Upper lobe of right lung (tissue), 1 donor: ENCODE measurements around the gene KCNJ6. TPM values are rescaled to one million over a fixed set of nuclear protein-coding genes. Genes with fewer than 3 reads are reported as not detected.
"Not testable (repeated sequence)": the region's sequence is repeated elsewhere in the genome, so short reads cannot be mapped to it uniquely, and the experiment has no call there.

ENCODE experiments used
- ATAC-seq: fragments of 200-7000 bp; cut with Tn5 transposase; one replicate; pipeline ENCODE4 v1.9.1; 2020; ENCODE audit warnings: mild to moderate bottlenecking, moderate library complexity
- DNase-seq: peaks from one replicate; pipeline ENCODE4 v3.0.0-alpha.2; 2020
- H3K27ac ChIP-seq: fragments of 200-600 bp; one replicate; pipeline ENCODE4 v1.8.0; 2022
- H3K27me3 ChIP-seq: fragments of 200-600 bp; one replicate; pipeline ENCODE4 v1.8.0; 2022; ENCODE audit warnings: mild to moderate bottlenecking
- H3K36me3 ChIP-seq: fragments of 200-600 bp; one replicate; pipeline ENCODE4 v1.8.0; 2022
- H3K4me1 ChIP-seq: fragments of 200-600 bp; one replicate; pipeline ENCODE4 v1.8.0; 2022
- H3K4me3 ChIP-seq: fragments of 200-600 bp; one replicate; pipeline ENCODE4 v1.8.0; 2022; ENCODE audit warnings: mild to moderate bottlenecking
- H3K9me3 ChIP-seq: fragments of 200-600 bp; one replicate; pipeline ENCODE4 v1.8.0; 2022
- CTCF ChIP-seq: fragments of 200-600 bp; IDR thresholded peaks from one replicate; pipeline ENCODE4 v1.8.0; 2022; ENCODE audit warnings: antibody characterized with exemption
- intact Hi-C: fragments of 100-400 bp; cut with DNase I; formaldehyde crosslinking; loops from one replicate; pipeline ENCODE4 v1.11.0; 2022
- total RNA-seq: library from RNA; stranded (reverse); fragmentation: NEBNext Ultra II Directional; extraction: Animal tissue kit (Norgen Biotek cat#: 25700); gene quantifications from one replicate; pipeline ENCODE4 v1.2.1, GENCODE V29; 2021
- donor health status: DM: no; HTN: yes; CAD: no; lungs with severe emphysema.

Gene KCNJ6
- total RNA-seq, 1 donor from 2014 or later = 0.06 TPM

GRCh38 chr21:37936010-37936785 is 19.9 kb upstream of the KCNJ6 start:
- no peak for ATAC-seq
- no peaks in the 10 kb centered on the region for H3K4me1 ChIP-seq
- no peak overlapping the region for H3K4me3 ChIP-seq
- H3K36me3 ChIP-seq = no peaks in the 10 kb centered on the region
- TF ChIP-seq CTCF = no peak
- no peak for DNase-seq
- H3K27ac ChIP-seq = no peak overlapping the region
- intact Hi-C loops = no loop called here
- H3K27me3 ChIP-seq = no peaks in the 10 kb centered on the region
- no peaks in the 10 kb centered on the region for H3K9me3 ChIP-seq

GRCh38 chr21:37932936-37933335 is 16.7 kb upstream of the KCNJ6 start:
- no peak for TF ChIP-seq CTCF
- no peaks in the 10 kb centered on the region for H3K36me3 ChIP-seq

GRCh38 chr21:37927711-37928110 is 11.5 kb upstream of the KCNJ6 start:
- no peak overlapping the region for H3K27ac ChIP-seq
- intact Hi-C loops = no loop called here
- ATAC-seq (no peak), DNase-seq (no peak)
- H3K27me3 ChIP-seq = no peaks in the 10 kb centered on the region
- no peak overlapping the region for H3K4me3 ChIP-seq
- no peak for TF ChIP-seq CTCF
- H3K9me3 ChIP-seq = no peaks in the 10 kb centered on the region
- no peaks in the 10 kb centered on the region for H3K36me3 ChIP-seq
- H3K4me1 ChIP-seq = no peaks in the 10 kb centered on the region

More at GRCh38 chr21:37932936-37933335, 16.7 kb upstream of the KCNJ6 start:
- no peak for ATAC-seq
- intact Hi-C loops = no loop called here
- Histone ChIP-seq H3K4me3 (no peak overlapping the region), H3K27me3 (no peaks in the 10 kb centered on the region), H3K9me3 (no peaks in the 10 kb centered on the region), H3K27ac (no peak overlapping the region), H3K4me1 (no peaks in the 10 kb centered on the region)
- DNase-seq = no peak

GRCh38 chr21:37921091-37921490 is 4.8 kb upstream of the KCNJ6 start:
- peaks cover 5% of the 10 kb centered on the region for H3K4me1 ChIP-seq
- ATAC-seq (no peak), DNase-seq (no peak)
- H3K36me3 ChIP-seq = no peaks in the 10 kb centered on the region
- no peak overlapping the region for H3K4me3 ChIP-seq
- TF ChIP-seq CTCF = no peak
- intact Hi-C loops = no loop called here
- no peak overlapping the region for H3K27ac ChIP-seq
- H3K9me3 ChIP-seq = no peaks in the 10 kb centered on the region
- H3K27me3 ChIP-seq = peaks cover 37% of the 10 kb centered on the region

DNA sequence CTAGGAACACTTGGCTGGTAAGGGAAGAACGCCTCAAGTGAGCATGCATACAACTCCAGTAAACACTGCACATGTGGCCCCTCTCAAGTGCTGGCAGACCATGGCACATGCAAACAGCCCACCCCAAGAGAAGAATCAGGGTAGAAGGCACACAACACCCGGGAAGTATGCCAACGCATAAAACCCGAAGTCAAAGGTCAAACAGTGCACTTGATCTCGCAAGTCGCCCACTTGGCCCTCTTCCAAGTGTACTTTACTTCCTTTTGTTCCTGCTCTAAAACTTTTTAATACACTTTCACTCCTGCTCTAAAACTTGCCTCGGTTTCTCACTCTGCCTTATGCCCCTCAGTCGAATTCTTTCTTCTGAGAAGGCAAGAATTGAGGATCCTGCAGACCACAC is 4.0 kb upstream of the KCNJ6 start:
- ATAC-seq, H3K27ac ChIP-seq, H3K36me3 ChIP-seq, intact Hi-C loops, H3K4me3 ChIP-seq, DNase-seq, H3K9me3 ChIP-seq: not testable (repeated sequence)
- H3K27me3 ChIP-seq = peaks cover 45% of the 10 kb centered on the region
- peaks cover 11% of the 10 kb centered on the region for H3K4me1 ChIP-seq

GRCh38 chr21:37917612-37918011 is 1.4 kb upstream of the KCNJ6 start:
- intact Hi-C loops = no loop called here
- no peak for ATAC-seq
- DNase-seq = no peak
- Histone ChIP-seq H3K9me3 (no peaks in the 10 kb centered on the region), H3K4me3 (no peak overlapping the region), H3K4me1 (peaks cover 11% of the 10 kb centered on the region), H3K36me3 (no peaks in the 10 kb centered on the region), H3K27ac (no peak overlapping the region), H3K27me3 (peaks cover 63% of the 10 kb centered on the region)
- no peak for TF ChIP-seq CTCF
